ENCODE results near the gene PES1.

PES1 gene

GRCh38 chr22:30535182-30535581, 56.5 kb downstream of the PES1 start:
- TF ChIP-seq, protein P1, sequence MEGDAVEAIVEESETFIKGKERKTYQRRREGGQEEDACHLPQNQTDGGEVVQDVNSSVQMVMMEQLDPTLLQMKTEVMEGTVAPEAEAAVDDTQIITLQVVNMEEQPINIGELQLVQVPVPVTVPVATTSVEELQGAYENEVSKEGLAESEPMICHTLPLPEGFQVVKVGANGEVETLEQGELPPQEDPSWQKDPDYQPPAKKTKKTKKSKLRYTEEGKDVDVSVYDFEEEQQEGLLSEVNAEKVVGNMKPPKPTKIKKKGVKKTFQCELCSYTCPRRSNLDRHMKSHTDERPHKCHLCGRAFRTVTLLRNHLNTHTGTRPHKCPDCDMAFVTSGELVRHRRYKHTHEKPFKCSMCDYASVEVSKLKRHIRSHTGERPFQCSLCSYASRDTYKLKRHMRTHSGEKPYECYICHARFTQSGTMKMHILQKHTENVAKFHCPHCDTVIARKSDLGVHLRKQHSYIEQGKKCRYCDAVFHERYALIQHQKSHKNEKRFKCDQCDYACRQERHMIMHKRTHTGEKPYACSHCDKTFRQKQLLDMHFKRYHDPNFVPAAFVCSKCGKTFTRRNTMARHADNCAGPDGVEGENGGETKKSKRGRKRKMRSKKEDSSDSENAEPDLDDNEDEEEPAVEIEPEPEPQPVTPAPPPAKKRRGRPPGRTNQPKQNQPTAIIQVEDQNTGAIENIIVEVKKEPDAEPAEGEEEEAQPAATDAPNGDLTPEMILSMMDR (IDR thresholded peaks at IDR 0.05) = no peak

- TF ChIP-seq, protein P1 (IDR thresholded peaks at IDR 0.05) = no peak
Measured at GRCh38 chr22:30531651-30532608, 59.8 kb downstream of the PES1 start.

GRCh38 chr22:30526656-30527055, 65.1 kb downstream of the PES1 start:
- TF ChIP-seq, protein P1 (IDR thresholded peaks at IDR 0.05) = no peak

All from LNCAP (cell line).